Prostate gland (tissue), 2 donors: ENCODE data around the gene STARD8.
A peak's percentile ranks its signal among the peaks of the same experiment; 100 is the strongest.

ENCODE experiments used
- CTCF ChIP-seq, 4 experiments: fragments of 200-600 bp in 2 of 4; fragments of 450-650 bp in 2 of 4; sonication (generic) in 2 of 4; IDR thresholded peaks; 1 replicate in 3 of 4; 2 replicates in 1 of 4; pipeline ENCODE4 v1.5.1; 2016 to 2019; ENCODE audit warnings: antibody characterized with exemption in 4 of 4, mild to moderate bottlenecking in 2 of 4, moderate library complexity in 2 of 4
- POLR2A ChIP-seq: fragments of 450-650 bp; IDR thresholded peaks from one replicate; pipeline ENCODE4 v1.6.1; 2016; ENCODE audit warnings: antibody characterized with exemption, mild to moderate bottlenecking
- POLR2AphosphoS5 ChIP-seq: sonication (generic); formaldehyde crosslinking; IDR thresholded peaks from one replicate; pipeline ENCODE4 v1.6.1; 2017; ENCODE audit warnings: antibody characterized with exemption

GRCh38 chrX:68710870-68711576, 63.6 kb downstream of the STARD8 start:
- TF ChIP-seq CTCF (IDR thresholded peaks at IDR 0.05), result peak in 3 of 4 experiments; percentile 15 to 63 (median 59)
- no peak for TF ChIP-seq POLR2AphosphoS5
- no peak for TF ChIP-seq POLR2A
